ENCODE results near the gene CMYA5. TPM values are rescaled to one million over a fixed set of nuclear protein-coding genes. Genes with fewer than 3 reads are reported as not detected.

Gene CMYA5
- total and polyA plus RNA-seq, 4 donors, result 1.3 to 2.9 (median 2.0) TPM

GRCh38 chr5:79663212-79663611 is 26.4 kb upstream of the CMYA5 start:
- no peak for TF ChIP-seq GABPA (IDR thresholded peaks at IDR 0.05 in 1 of 2, conservative IDR thresholded peaks at IDR 0.05 in 1 of 2)
- no peak for TF ChIP-seq NR2F2 (IDR thresholded peaks at IDR 0.05)
- TF ChIP-seq FOXA1 (IDR thresholded peaks at IDR 0.05), result no peak
- no peak for TF ChIP-seq FOXA2 (IDR thresholded peaks at IDR 0.05)
- no peak for TF ChIP-seq CTCF (IDR thresholded peaks at IDR 0.05; ENCODE audit: low read depth, low read length, missing input control)
- no peak for TF ChIP-seq RAD21 (IDR thresholded peaks at IDR 0.05)
- no peak for TF ChIP-seq HNF4G (IDR thresholded peaks at IDR 0.05)
- no peak for TF ChIP-seq HNF4A (conservative IDR thresholded peaks at IDR 0.05)
- no peak for TF ChIP-seq YY1 (IDR thresholded peaks at IDR 0.05)
- TF ChIP-seq ATF3 (IDR thresholded peaks at IDR 0.05), result no peak
- no peak for TF ChIP-seq EGR1 (IDR thresholded peaks at IDR 0.05; ENCODE audit: low read depth in 2 of 2)
- TF ChIP-seq SP1 (IDR thresholded peaks at IDR 0.05), result no peak
- Histone ChIP-seq H3K4me3 (ENCODE audit: low read depth in 1 of 3, low read length in 3 of 3) (no peak overlapping the region), H3K9me3 (ENCODE audit: control insufficient read depth in 4 of 4, low read length in 3 of 4) (no peaks in the 10 kb centered on the region), H3K9ac (ENCODE audit: low read depth in 1 of 2, low read length in 2 of 2) (no peak overlapping the region), H3K27ac (ENCODE audit: low read depth in 1 of 2, low read length in 2 of 2) (no peak overlapping the region), H3K36me3 (ENCODE audit: control insufficient read depth in 4 of 4, insufficient read depth in 3 of 4, low read depth in 1 of 4, low read length in 3 of 4) (peaks cover 0 to 37% (median 16%) of the 10 kb centered on the region in 4 donors), H3K27me3 (ENCODE audit: control insufficient read depth in 4 of 4, insufficient read depth in 4 of 4, low read length in 3 of 4) (no peaks in the 10 kb centered on the region), H3K4me1 (ENCODE audit: control insufficient read depth in 4 of 4, insufficient read depth in 4 of 4, low read length in 3 of 4) (no peaks in the 10 kb centered on the region)
- WGBS, result 93% methylated on average over 3 of the region's 3 CpGs
- no peak for DNase-seq (ENCODE audit: low spot score)

- Histone ChIP-seq H3K36me3 (ENCODE audit: control insufficient read depth in 4 of 4, insufficient read depth in 3 of 4, low read depth in 1 of 4, low read length in 3 of 4) (peaks cover 2 to 23% (median 13%) of the 10 kb centered on the region in 4 donors), H3K27ac (ENCODE audit: low read depth in 1 of 2, low read length in 2 of 2) (no peak overlapping the region), H3K4me1 (ENCODE audit: control insufficient read depth in 4 of 4, insufficient read depth in 4 of 4, low read length in 3 of 4) (no peaks in the 10 kb centered on the region), H3K9me3 (ENCODE audit: control insufficient read depth in 4 of 4, low read length in 3 of 4) (no peaks in the 10 kb centered on the region), H3K27me3 (ENCODE audit: control insufficient read depth in 4 of 4, insufficient read depth in 4 of 4, low read length in 3 of 4) (no peaks in the 10 kb centered on the region), H3K9ac (ENCODE audit: low read depth in 1 of 2, low read length in 2 of 2) (no peak overlapping the region), H3K4me3 (ENCODE audit: low read depth in 1 of 3, low read length in 3 of 3) (no peak overlapping the region)
- WGBS, result 81% methylated on average over 3 of the region's 3 CpGs
- DNase-seq (ENCODE audit: low spot score), result no peak
- TF ChIP-seq CTCF (IDR thresholded peaks at IDR 0.05; ENCODE audit: low read depth, low read length, missing input control) (no peak), MAX (IDR thresholded peaks at IDR 0.05) (no peak), HNF4G (IDR thresholded peaks at IDR 0.05) (no peak), REST (IDR thresholded peaks at IDR 0.05) (no peak), HNF4A (conservative IDR thresholded peaks at IDR 0.05) (no peak), FOXA2 (IDR thresholded peaks at IDR 0.05) (no peak), RAD21 (IDR thresholded peaks at IDR 0.05) (no peak), ATF3 (IDR thresholded peaks at IDR 0.05) (no peak), FOXA1 (IDR thresholded peaks at IDR 0.05) (no peak), EGR1 (IDR thresholded peaks at IDR 0.05; ENCODE audit: low read depth in 2 of 2) (no peak), JUND (IDR thresholded peaks at IDR 0.05) (no peak), NR2F2 (IDR thresholded peaks at IDR 0.05) (no peak), ZBTB33 (IDR thresholded peaks at IDR 0.05) (no peak), SP1 (IDR thresholded peaks at IDR 0.05) (no peak), TAF1 (conservative IDR thresholded peaks at IDR 0.05) (no peak), YY1 (IDR thresholded peaks at IDR 0.05) (no peak), RXRA (IDR thresholded peaks at IDR 0.05) (no peak)
Measured at GRCh38 chr5:79666758-79667157, 22.9 kb upstream of the CMYA5 start.
